HepG2 (cell line): Measurements from ENCODE around the gene NUDT22. TPM values are rescaled to one million over a fixed set of nuclear protein-coding genes. Genes with fewer than 3 reads are reported as not detected.
A peak's percentile ranks its signal among the peaks of the same experiment; 100 is the strongest.

Experiments used
- ATF3 ChIP-seq: sonication (generic); formaldehyde crosslinking; IDR thresholded peaks from 2 replicates; pipeline ENCODE4 v1.4.0; 2020; ENCODE audit warnings: missing genetic modification reagents
- CBFB ChIP-seq: sonication (generic); formaldehyde crosslinking; IDR thresholded peaks from 2 replicates; pipeline ENCODE4 v1.4.0; 2020; ENCODE audit warnings: missing genetic modification reagents
- HNRNPK ChIP-seq: fragments of 200-400 bp; formaldehyde crosslinking; IDR thresholded peaks from 2 replicates; pipeline ENCODE4 v1.6.1; 2018; ENCODE audit warnings: low read length, low read depth, moderate library complexity, mild to moderate bottlenecking; ENCODE audit not compliant: poor library complexity, severe bottlenecking
- IKZF5 ChIP-seq: IDR thresholded peaks from 2 replicates; pipeline ENCODE4 v1.6.1; 2018; ENCODE audit warnings: missing genetic modification reagents, mild to moderate bottlenecking, missing compliant biosample characterization
- MAZ ChIP-seq, 2 experiments: sonication (generic) in 1 of 2; formaldehyde crosslinking in 1 of 2; IDR thresholded peaks; 2 replicates each; pipeline versions ENCODE4 v1.5.0 to v1.6.1; 2012 to 2020; ENCODE audit warnings: low read depth in 2 of 2, mild to moderate bottlenecking in 2 of 2, borderline replicate concordance in 1 of 2, improper control_type of control experiment in 1 of 2, low read length in 1 of 2, missing genetic modification reagents in 1 of 2, moderate library complexity in 1 of 2
- NFYB ChIP-seq: sonication (generic); formaldehyde crosslinking; IDR thresholded peaks from 2 replicates; pipeline ENCODE4 v1.4.0; 2020; ENCODE audit warnings: missing genetic modification reagents
- PAX8 ChIP-seq: sonication (generic); formaldehyde crosslinking; IDR thresholded peaks from 2 replicates; pipeline ENCODE4 v1.8.0; 2022; ENCODE audit warnings: mild to moderate bottlenecking, missing genetic modification reagents, borderline replicate concordance
- PHF21A ChIP-seq: sonication (generic); formaldehyde crosslinking; IDR thresholded peaks from 2 replicates; pipeline ENCODE4 v1.5.0; 2020; ENCODE audit warnings: mild to moderate bottlenecking, missing genetic modification reagents
- PHF8 ChIP-seq: sonication (generic); formaldehyde crosslinking; IDR thresholded peaks from 2 replicates; pipeline ENCODE4 v1.5.0; 2020; ENCODE audit warnings: missing genetic modification reagents
- PRPF4 ChIP-seq: fragments of 200-400 bp; formaldehyde crosslinking; IDR thresholded peaks from 2 replicates; pipeline ENCODE4 v1.6.1; 2016; ENCODE audit warnings: low read length, low read depth; ENCODE audit not compliant: poor library complexity, severe bottlenecking
- RAD51 ChIP-seq: fragments of 450-650 bp; IDR thresholded peaks from 2 replicates; pipeline ENCODE4 v1.6.1; 2016; ENCODE audit warnings: borderline replicate concordance
- RFX5 ChIP-seq: IDR thresholded peaks from 2 replicates; pipeline ENCODE4 v1.6.1; 2011; ENCODE audit warnings: low read depth, low read length, improper control_type of control experiment
- STAG1 ChIP-seq: sonication (generic); formaldehyde crosslinking; IDR thresholded peaks from 2 replicates; pipeline ENCODE4 v1.4.0; 2020; ENCODE audit warnings: missing genetic modification reagents
- ZBTB7A ChIP-seq: sonication (generic); formaldehyde crosslinking; IDR thresholded peaks from 2 replicates; pipeline ENCODE4 v1.8.0; 2022; ENCODE audit warnings: mild to moderate bottlenecking, missing genetic modification reagents
- ZNF292 ChIP-seq: sonication (generic); formaldehyde crosslinking; IDR thresholded peaks from 2 replicates; pipeline ENCODE4 v1.8.1; 2022; ENCODE audit warnings: mild to moderate bottlenecking, low read depth, missing genetic modification reagents, borderline replicate concordance
- ZNF687 ChIP-seq: sonication (generic); formaldehyde crosslinking; IDR thresholded peaks from 2 replicates; pipeline ENCODE4 v1.5.1; 2020; ENCODE audit warnings: mild to moderate bottlenecking, missing genetic modification reagents, moderate library complexity
- ZNF792 ChIP-seq: IDR thresholded peaks from 2 replicates; pipeline ENCODE4 v1.6.1; 2016
- polyA plus RNA-seq, 8 experiments: library from polyadenylated mRNA; depleted of rRNA in 3 of 8; stranded (reverse) in 7 of 8; unstranded in 1 of 8; fragments of >200 nt; fragmentation: Illumina TruSeq in 4 of 8; extraction: Trizol in 4 of 8; gene quantifications; 2 replicates each; pipeline versions ENCODE4 v1.2.1 to v1.2.3, GENCODE V29; 2011 to 2016; ENCODE audit warnings: low read depth in 4 of 8, missing spikeins in 1 of 8, mixed read lengths in 1 of 8; ENCODE audit not compliant: insufficient read depth in 1 of 8
- total RNA-seq, 5 experiments: library from RNA; depleted of rRNA; stranded (reverse); fragments of >200 nt; fragmentation: Illumina TruSeq; extraction: Trizol; gene quantifications; 2 replicates each; pipeline ENCODE4 v1.2.3, GENCODE V29; 2016; ENCODE audit warnings: low read depth in 1 of 5
- TF ChIP-seq, protein P1 (sequence below): sonication (generic); formaldehyde crosslinking; IDR thresholded peaks from 2 replicates; pipeline ENCODE4 v1.5.0; 2020; ENCODE audit warnings: mild to moderate bottlenecking, missing genetic modification reagents, borderline replicate concordance

NUDT22 gene
- total and polyA plus RNA-seq, 2 of the 13 experiments (the other 11 are each of a cell fraction or from before 2014, with no cell fraction given) = 33.5 to 39.8 TPM

DNA sequence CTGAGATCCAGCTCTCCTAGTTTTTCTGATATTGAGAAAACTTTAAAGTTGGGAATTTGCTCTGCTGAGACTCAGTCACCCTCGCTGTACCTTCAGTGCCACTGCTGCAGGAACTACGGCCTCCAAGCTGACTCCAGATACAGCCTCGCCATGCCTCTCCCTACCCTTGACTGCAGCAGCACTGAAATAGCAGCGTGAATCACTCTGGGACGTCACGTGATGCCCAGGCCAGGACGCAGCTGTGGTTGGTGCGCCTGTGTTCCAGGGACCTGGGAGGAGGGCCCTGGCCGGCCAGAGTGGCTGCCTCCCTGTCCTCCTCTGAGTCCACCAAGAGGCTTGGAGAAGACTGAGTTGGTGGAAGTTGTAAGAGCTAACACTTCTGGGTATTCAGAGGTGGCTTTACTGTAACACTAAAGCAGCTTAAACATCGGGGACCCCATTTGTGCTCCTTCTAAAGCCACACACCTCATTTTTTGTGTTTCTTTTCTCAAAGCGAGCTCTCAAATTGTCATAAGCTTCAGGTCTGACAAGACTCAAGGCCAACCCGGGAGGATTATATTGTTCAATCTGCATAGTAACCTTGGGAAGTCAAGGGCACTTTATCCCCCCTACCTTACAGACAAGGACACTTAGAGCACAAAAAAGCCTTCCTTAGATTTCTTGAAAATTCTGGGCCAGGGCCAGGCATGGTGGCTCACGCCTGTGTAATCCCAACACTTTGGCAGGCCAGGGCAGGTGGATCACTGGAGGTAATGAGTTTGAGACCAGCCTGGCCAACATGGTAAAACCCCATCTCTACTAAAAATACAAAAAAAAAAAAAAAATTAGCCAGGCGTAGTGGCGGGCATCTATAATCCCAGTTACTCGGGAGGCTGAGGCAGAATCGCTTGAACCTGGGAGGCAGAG is 44.3 kb upstream of the NUDT22 start (continued):
- TF ChIP-seq IKZF5 (CRISPR knock-in tag) (no peak), MAZ (IDR thresholded peaks at IDR 0.05; ENCODE audit: borderline replicate concordance, low read depth, low read length) (no peak), MAZ (CRISPR knock-in tag; IDR thresholded peaks at IDR 0.05; ENCODE audit: low read depth) (peak; percentile 29; the same call in 1 of the 2 replicates), ZNF792 (CRISPR knock-in tag) (0 out of 2 replicates have a peak, but pooled peaks have one; percentile 32), CBFB (CRISPR knock-in tag) (no peak), PAX8 (CRISPR knock-in tag) (no peak), ZNF292 (CRISPR knock-in tag) (peak; percentile 83; the same call in 1 of the 2 replicates), HNRNPK (no peak), ATF3 (CRISPR knock-in tag) (0 out of 2 replicates have a peak, but pooled peaks have one; percentile 54), ZNF687 (CRISPR knock-in tag) (peak; percentile 90), PHF21A (CRISPR knock-in tag) (0 out of 2 replicates have a peak, but pooled peaks have one; percentile 27), STAG1 (CRISPR knock-in tag) (no peak), ZBTB7A (CRISPR knock-in tag) (no peak), RFX5 (no peak), PRPF4 (no peak), RAD51 (peak; percentile 96), NFYB (CRISPR knock-in tag) (peak; percentile 35), PHF8 (CRISPR knock-in tag) (peak; percentile 29)
- TF ChIP-seq, protein P1, sequence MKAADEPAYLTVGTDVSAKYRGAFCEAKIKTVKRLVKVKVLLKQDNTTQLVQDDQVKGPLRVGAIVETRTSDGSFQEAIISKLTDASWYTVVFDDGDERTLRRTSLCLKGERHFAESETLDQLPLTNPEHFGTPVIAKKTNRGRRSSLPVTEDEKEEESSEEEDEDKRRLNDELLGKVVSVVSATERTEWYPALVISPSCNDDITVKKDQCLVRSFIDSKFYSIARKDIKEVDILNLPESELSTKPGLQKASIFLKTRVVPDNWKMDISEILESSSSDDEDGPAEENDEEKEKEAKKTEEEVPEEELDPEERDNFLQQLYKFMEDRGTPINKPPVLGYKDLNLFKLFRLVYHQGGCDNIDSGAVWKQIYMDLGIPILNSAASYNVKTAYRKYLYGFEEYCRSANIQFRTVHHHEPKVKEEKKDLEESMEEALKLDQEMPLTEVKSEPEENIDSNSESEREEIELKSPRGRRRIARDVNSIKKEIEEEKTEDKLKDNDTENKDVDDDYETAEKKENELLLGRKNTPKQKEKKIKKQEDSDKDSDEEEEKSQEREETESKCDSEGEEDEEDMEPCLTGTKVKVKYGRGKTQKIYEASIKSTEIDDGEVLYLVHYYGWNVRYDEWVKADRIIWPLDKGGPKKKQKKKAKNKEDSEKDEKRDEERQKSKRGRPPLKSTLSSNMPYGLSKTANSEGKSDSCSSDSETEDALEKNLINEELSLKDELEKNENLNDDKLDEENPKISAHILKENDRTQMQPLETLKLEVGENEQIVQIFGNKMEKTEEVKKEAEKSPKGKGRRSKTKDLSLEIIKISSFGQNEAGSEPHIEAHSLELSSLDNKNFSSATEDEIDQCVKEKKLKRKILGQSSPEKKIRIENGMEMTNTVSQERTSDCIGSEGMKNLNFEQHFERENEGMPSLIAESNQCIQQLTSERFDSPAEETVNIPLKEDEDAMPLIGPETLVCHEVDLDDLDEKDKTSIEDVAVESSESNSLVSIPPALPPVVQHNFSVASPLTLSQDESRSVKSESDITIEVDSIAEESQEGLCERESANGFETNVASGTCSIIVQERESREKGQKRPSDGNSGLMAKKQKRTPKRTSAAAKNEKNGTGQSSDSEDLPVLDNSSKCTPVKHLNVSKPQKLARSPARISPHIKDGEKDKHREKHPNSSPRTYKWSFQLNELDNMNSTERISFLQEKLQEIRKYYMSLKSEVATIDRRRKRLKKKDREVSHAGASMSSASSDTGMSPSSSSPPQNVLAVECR (CRISPR knock-in tag) = peak; percentile 37; the same call in 1 of the 2 replicates
